Tibial nerve (tissue), 4 donors: ENCODE results near the gene PMPCA. TPM values are rescaled to one million over a fixed set of nuclear protein-coding genes. Genes with fewer than 3 reads are reported as not detected.
"Not testable (repeated sequence)": the region's sequence is repeated elsewhere in the genome, so short reads cannot be mapped to it uniquely, and the experiment has no call there.

Experiments used
- DNase-seq, 2 donors: peaks; one replicate each; pipeline ENCODE4 v3.0.0-alpha.2; 2019; ENCODE audit warnings: low spot score in 2 of 2
- H3K27ac ChIP-seq, 4 donors: fragments of 200-600 bp; sonication (generic) in 3 of 4; one replicate each; pipeline ENCODE4 v1.5.1; 2017 to 2019; ENCODE audit warnings: mild to moderate bottlenecking in 1 of 4
- H3K27me3 ChIP-seq, 2 donors: fragments of 200-600 bp; sonication (generic) in 1 of 2; one replicate each; pipeline versions ENCODE4 v1.5.1 to v1.6.0; 2017 to 2019
- H3K36me3 ChIP-seq, 3 donors: fragments of 200-600 bp; sonication (generic); one replicate each; pipeline ENCODE4 v1.5.1; 2018 to 2019
- H3K4me1 ChIP-seq, 4 donors: fragments of 200-600 bp; sonication (generic) in 3 of 4; one replicate each; pipeline ENCODE4 v1.5.1; 2017 to 2019
- H3K4me3 ChIP-seq, 4 donors: fragments of 200-600 bp; sonication (generic) in 3 of 4; one replicate each; pipeline ENCODE4 v1.5.1; 2017 to 2019; ENCODE audit warnings: mild to moderate bottlenecking in 1 of 4, moderate library complexity in 1 of 4
- H3K9me3 ChIP-seq, 4 donors: fragments of 200-600 bp; sonication (generic) in 3 of 4; one replicate each; pipeline ENCODE4 v1.5.1; 2017 to 2019
- EP300 ChIP-seq, 2 donors: sonication (generic); formaldehyde crosslinking; IDR thresholded peaks; one replicate each; pipeline ENCODE4 v1.6.1; 2017; ENCODE audit warnings: antibody characterized with exemption in 2 of 2, mild to moderate bottlenecking in 1 of 2
- POLR2A ChIP-seq, 2 donors: fragments of 450-650 bp; IDR thresholded peaks; one replicate each; pipeline ENCODE4 v1.6.1; 2017; ENCODE audit warnings: antibody characterized with exemption in 2 of 2, mild to moderate bottlenecking in 2 of 2, moderate library complexity in 2 of 2
- whole genome bisulfite sequencing, 2 donors: methylation state at CpG; one replicate each; pipeline ENCODE4 v1.1.5; 2018; 5-methylcytosine and 5-hydroxymethylcytosine counted together
- total RNA-seq, 4 donors: library from RNA; depleted of rRNA; stranded (reverse); fragments of >200 nt; gene quantifications; one replicate each; pipeline ENCODE4 v1.1.0, GENCODE V29; 2016
- TF ChIP-seq, protein P1 (sequence below), 5 experiments: fragments of 200-600 bp in 3 of 5; fragments of 450-650 bp in 2 of 5; sonication (generic) in 3 of 5; IDR thresholded peaks; one replicate each; pipeline ENCODE4 v1.5.1; 2016 to 2019; ENCODE audit warnings: antibody characterized with exemption in 5 of 5, mild to moderate bottlenecking in 3 of 5, moderate library complexity in 2 of 5

PMPCA gene
- total RNA-seq, 4 donors from 2014 or later: 35.6 to 42.0 (median 39.3) TPM

DNA sequence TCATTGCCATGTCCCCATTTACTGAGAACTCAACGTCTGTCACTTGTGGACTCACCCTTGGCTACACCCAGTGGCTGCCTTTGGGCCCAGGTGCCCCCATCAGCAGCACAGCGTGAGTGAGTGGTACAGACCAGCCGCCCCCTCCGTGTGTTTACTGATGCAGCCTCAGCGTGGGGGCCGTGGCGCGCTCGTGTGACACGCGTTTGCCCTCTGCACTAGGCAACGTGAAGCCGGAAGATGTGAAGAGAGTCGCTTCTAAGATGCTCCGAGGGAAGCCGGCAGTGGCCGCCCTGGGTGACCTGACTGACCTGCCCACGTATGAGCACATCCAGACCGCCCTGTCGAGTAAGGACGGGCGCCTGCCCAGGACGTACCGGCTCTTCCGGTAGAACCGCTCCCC is 12.4 kb downstream of the PMPCA start:
- no peak for TF ChIP-seq EP300 (IDR thresholded peaks at IDR 0.05)
- TF ChIP-seq, protein P1, sequence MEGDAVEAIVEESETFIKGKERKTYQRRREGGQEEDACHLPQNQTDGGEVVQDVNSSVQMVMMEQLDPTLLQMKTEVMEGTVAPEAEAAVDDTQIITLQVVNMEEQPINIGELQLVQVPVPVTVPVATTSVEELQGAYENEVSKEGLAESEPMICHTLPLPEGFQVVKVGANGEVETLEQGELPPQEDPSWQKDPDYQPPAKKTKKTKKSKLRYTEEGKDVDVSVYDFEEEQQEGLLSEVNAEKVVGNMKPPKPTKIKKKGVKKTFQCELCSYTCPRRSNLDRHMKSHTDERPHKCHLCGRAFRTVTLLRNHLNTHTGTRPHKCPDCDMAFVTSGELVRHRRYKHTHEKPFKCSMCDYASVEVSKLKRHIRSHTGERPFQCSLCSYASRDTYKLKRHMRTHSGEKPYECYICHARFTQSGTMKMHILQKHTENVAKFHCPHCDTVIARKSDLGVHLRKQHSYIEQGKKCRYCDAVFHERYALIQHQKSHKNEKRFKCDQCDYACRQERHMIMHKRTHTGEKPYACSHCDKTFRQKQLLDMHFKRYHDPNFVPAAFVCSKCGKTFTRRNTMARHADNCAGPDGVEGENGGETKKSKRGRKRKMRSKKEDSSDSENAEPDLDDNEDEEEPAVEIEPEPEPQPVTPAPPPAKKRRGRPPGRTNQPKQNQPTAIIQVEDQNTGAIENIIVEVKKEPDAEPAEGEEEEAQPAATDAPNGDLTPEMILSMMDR (IDR thresholded peaks at IDR 0.05): no peak
- TF ChIP-seq POLR2A (IDR thresholded peaks at IDR 0.05): no peak
- Histone ChIP-seq H3K27ac (no peak overlapping the region), H3K9me3 (no peaks in the 10 kb centered on the region), H3K4me3 (no peak overlapping the region), H3K4me1 (no peaks in the 10 kb centered on the region), H3K27me3 (no peaks in the 10 kb centered on the region), H3K36me3 (peaks cover 4 to 95% (median 39%) of the 10 kb centered on the region in 3 donors)
- DNase-seq: no peak
- WGBS, 2 donors: 91 to 97% methylated on average over 25 to 26 of the region's 26 CpGs

DNA sequence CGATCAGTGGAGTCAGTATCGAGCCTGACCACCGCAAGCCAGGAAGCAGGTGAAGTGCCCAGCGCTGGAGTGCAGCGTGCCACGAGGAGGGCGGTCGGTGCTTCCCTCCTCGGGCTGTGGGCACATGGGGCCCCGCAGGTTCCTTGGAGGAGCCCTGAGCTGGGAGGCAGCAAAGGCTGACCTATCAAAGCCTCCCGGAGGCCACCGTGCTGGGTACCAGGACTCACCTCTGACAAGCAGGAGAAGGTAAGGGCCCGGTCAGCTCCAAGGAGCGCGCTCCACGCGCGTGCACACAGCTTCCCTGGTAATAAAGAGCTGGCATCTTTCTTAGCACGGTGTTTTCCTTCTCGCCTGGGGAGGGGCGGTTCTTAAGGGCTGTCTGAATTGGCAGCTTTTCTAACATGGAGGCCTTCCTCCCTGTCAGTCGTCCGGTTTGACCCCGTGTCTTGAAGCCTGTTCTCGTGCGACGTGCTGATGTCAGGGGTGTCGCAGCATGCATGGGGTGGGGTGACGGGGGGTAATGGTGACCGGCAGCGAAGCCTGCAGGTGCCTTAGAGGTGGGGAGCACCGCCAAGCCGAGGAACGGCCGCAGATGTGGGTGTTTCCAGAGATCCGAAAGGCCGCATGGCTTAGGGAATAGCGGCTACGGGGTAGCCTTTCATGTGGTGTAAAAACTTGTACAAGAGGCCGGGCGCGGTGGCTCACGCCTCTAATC is 13.1 kb downstream of the PMPCA start:
- H3K27ac ChIP-seq: no peak overlapping the region
- no peak overlapping the region for H3K4me3 ChIP-seq
- TF ChIP-seq, protein P1 (IDR thresholded peaks at IDR 0.05): no peak
- TF ChIP-seq EP300 (IDR thresholded peaks at IDR 0.05): no peak
- no peak for TF ChIP-seq POLR2A (IDR thresholded peaks at IDR 0.05)
- H3K27me3 ChIP-seq: no peaks in the 10 kb centered on the region
- WGBS, 2 donors: 92 to 93% methylated on average over 41 to 43 of the region's 43 CpGs
- no peaks in the 10 kb centered on the region for H3K4me1 ChIP-seq
- DNase-seq: no peak
- H3K9me3 ChIP-seq: no peaks in the 10 kb centered on the region
- peaks cover 0 to 95% (median 35%) of the 10 kb centered on the region in 3 donors for H3K36me3 ChIP-seq

DNA sequence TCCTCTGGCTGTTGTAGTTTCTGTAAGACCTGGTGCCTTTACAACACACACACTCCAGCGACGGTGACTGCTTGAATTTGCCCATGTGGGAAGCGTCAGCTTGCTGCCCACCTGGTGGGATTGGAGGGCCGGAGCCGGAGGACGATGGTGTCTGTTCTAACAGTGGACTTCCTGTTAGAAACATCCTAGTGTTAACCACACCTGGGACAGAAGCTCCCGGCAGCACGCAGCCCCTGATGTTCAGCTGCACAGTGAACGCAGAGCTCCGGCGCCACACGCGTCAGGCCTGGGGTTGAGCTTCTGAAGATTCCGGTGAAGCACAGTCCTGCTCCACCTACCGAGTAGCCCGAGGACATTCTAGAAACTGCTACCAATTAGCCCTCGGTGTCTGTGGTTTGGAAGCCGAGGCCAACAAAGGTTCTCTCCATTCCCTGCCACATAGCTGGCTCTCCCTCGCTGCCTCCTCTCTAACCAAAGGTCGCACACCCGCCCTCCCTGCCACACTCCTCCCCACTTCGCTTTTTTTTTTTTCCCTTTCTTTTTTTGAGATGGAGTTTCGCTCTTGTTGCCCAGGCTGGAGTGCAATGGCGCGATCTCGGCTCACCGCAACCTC is 14.4 kb downstream of the PMPCA start:
- Histone ChIP-seq H3K4me1 (no peaks in the 10 kb centered on the region), H3K27ac (no peak overlapping the region), H3K27me3 (no peaks in the 10 kb centered on the region), H3K4me3 (no peak overlapping the region), H3K36me3 (peaks cover 0 to 95% (median 30%) of the 10 kb centered on the region in 3 donors), H3K9me3 (no peaks in the 10 kb centered on the region)
- no peak for DNase-seq
- TF ChIP-seq POLR2A (IDR thresholded peaks at IDR 0.05) (no peak), EP300 (IDR thresholded peaks at IDR 0.05) (no peak)
- TF ChIP-seq, protein P1 (IDR thresholded peaks at IDR 0.05): no peak
- WGBS, 2 donors: 80 to 87% methylated on average over 27 of the region's 27 CpGs

DNA sequence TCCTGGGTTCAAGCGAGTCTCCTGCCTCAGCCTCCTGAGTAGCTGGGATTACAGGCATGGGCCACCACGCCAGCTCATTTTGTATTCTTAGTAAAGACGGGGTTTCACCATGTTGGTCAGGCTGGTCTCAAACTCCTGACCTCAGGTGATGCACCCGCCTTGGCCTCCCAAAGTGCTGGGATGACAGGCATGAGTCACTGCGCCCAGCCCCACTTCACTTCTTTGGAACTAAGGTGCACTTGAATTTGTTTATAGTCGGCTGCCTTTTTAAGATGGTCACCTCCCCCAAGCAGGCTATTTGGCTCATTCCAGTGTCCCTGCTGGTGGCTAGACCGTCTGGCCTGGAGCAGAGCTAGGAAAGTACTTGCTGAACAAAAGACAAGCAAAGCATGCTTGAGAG is 14.9 kb downstream of the PMPCA start:
- not testable (repeated sequence) for H3K4me1 ChIP-seq, H3K4me3 ChIP-seq, H3K9me3 ChIP-seq, H3K27ac ChIP-seq, DNase-seq, H3K27me3 ChIP-seq
- peaks cover 0 to 95% (median 30%) of the 10 kb centered on the region in 3 donors for H3K36me3 ChIP-seq
- 77 to 79% methylated on average over 7 of the region's 7 CpGs for WGBS, 2 donors

DNA sequence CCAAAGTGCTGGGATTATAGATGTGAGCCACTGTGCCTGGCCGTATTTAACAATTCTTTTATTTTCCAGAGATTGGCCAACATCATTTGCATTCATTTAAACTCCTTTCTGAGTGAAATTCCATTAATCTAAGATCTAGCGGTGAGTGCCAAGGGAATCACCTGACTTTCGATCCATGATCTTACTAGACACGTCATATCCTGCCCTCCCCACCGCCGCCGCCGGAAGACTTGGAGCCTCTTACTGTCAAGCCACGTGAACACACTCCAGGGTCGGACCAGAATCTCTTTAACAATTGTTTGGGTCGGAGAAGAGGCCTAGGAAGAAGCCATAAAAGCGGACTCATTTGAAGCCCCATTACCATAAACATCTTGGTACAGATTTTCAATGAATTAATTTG is 16.3 kb downstream of the PMPCA start:
- peaks cover 0 to 89% (median 25%) of the 10 kb centered on the region in 3 donors for H3K36me3 ChIP-seq
- WGBS, 2 donors: 84 to 93% methylated on average over 12 of the region's 12 CpGs
- H3K9me3 ChIP-seq: no peaks in the 10 kb centered on the region
- H3K4me3 ChIP-seq: no peak overlapping the region
- no peak for DNase-seq
- H3K27me3 ChIP-seq: no peaks in the 10 kb centered on the region
- TF ChIP-seq POLR2A (IDR thresholded peaks at IDR 0.05): no peak
- TF ChIP-seq, protein P1 (IDR thresholded peaks at IDR 0.05): no peak
- no peak for TF ChIP-seq EP300 (IDR thresholded peaks at IDR 0.05)
- no peak overlapping the region for H3K27ac ChIP-seq
- H3K4me1 ChIP-seq: no peaks in the 10 kb centered on the region
